Measurements from ENCODE around the gene ABI3BP. TPM values are rescaled to one million over a fixed set of nuclear protein-coding genes. Genes with fewer than 3 reads are reported as not detected.

The ABI3BP gene
- total RNA-seq, 4 donors from 2014 or later = 51.2 to 172 (median 116) TPM

DNA sequence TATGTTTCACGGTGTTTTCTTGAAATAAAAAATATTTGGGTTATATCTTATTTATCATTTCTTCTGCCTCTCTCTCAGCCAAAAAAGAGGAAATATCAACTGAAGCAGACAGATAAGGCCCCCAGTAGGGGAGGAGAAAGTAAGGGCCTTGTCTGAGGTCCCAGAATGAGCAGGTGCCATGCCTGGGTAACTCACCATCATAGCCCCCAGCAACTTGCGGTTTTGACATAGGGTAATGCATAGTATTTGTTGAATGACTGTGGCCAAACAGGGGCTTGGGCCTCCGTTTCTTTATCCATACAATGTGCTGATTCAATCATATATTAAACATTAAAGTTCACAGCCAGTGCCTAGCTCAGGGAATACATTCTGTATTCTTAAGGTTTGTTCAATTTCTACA is 119.6 kb downstream of the ABI3BP start:
- TF ChIP-seq, protein P1, sequence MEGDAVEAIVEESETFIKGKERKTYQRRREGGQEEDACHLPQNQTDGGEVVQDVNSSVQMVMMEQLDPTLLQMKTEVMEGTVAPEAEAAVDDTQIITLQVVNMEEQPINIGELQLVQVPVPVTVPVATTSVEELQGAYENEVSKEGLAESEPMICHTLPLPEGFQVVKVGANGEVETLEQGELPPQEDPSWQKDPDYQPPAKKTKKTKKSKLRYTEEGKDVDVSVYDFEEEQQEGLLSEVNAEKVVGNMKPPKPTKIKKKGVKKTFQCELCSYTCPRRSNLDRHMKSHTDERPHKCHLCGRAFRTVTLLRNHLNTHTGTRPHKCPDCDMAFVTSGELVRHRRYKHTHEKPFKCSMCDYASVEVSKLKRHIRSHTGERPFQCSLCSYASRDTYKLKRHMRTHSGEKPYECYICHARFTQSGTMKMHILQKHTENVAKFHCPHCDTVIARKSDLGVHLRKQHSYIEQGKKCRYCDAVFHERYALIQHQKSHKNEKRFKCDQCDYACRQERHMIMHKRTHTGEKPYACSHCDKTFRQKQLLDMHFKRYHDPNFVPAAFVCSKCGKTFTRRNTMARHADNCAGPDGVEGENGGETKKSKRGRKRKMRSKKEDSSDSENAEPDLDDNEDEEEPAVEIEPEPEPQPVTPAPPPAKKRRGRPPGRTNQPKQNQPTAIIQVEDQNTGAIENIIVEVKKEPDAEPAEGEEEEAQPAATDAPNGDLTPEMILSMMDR (IDR thresholded peaks at IDR 0.05; ENCODE audit: low read depth) = no peak

DNA sequence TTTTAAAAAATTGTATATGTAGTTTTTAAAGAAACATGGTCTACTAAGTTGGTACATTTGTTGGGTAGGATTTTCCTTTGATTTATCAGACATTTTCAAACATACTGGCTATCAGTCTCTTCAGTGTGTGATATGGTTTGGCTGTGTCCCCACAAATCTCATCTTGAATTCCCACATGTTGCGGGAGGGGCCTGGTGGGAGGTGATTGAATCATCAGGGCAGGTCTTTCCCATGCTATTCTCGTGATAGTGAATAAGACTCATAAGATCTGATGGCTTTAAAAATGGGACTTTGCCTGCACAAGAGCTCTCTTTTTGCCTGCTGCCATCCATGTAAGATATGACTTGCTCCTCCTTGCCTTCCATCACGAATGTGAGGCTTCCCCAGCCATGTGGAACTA is 121.9 kb downstream of the ABI3BP start:
- TF ChIP-seq, protein P1 (IDR thresholded peaks at IDR 0.05; ENCODE audit: low read depth) = no peak

DNA sequence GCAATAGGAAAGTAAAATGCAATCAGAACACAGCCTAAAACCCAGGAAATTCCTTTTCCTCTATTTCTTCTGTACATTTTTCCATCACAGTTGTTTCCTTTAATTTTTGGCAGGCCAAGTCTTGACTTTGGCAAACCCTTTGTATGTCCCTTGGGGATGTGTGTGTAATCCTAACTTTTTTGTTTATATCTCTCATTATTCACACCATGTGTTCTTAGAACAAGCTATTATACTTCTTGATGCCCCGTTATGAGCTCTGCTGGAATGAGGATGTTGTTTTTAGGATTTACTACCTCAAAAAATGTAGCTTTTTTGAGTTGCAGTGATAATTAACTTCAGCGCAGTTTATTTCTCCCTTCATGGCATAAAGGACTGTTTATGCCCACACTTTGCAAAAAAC is 123.4 kb downstream of the ABI3BP start:
- TF ChIP-seq, protein P1 (IDR thresholded peaks at IDR 0.05; ENCODE audit: low read depth) = no peak

DNA sequence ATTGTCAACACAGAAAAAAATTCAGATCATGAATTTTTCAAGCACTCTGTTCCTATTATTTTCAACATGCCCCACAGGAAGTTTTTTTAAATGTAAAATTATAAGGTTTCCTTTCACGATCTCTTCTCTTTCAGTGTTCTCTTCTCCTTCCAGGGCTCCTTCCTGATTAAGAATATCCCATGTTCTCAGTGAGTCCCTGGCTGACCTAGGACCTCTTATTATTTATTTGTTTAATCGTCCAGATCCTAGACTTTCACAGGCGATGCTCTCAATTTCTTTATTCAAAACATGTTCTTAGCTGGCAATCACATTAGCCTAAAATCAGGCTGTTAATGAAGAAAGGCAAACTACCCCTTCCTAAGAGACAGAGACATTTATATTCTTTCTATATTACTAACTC is 124.3 kb downstream of the ABI3BP start:
- TF ChIP-seq, protein P1 (IDR thresholded peaks at IDR 0.05; ENCODE audit: low read depth) = no peak

DNA sequence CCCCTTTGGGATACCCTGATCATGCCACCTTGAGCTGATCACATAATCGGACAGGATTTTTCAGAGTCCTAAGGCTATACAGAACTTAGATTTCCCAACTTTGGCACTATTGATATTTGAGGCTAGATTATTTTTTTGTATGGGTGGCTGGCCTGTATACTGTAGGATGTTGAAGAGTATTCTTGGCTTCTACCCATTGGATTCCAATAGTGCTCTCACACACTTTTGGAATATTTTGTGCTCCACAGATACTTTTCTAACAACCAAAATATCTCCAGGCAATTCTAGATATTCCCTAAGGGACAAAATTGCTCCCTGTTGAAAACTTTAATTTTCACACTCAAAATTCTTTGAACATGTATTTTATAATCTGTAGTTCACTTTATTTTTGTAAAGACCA is 125.1 kb downstream of the ABI3BP start:
- TF ChIP-seq, protein P1 (IDR thresholded peaks at IDR 0.05; ENCODE audit: low read depth) = no peak

DNA sequence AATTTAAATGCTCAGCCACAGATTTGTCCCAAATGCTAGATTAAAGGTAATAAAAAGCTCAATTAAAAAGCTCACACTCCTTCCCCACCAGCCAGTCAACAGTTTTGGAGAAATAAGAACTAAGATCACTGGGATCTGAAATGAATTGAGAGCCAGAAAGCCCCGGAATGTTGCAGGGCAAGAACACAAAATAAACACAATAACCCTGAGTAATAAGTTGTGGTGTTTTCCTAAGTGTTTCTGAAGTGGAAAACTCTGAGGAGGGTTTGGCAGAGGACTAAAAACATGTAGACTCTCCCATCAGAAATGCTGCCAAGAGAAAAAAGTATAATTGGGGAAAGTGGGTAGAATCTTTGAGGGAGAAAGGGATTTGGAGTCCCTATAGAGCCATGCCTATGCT is 127.8 kb downstream of the ABI3BP start:
- TF ChIP-seq, protein P1 (IDR thresholded peaks at IDR 0.05; ENCODE audit: low read depth) = no peak

DNA sequence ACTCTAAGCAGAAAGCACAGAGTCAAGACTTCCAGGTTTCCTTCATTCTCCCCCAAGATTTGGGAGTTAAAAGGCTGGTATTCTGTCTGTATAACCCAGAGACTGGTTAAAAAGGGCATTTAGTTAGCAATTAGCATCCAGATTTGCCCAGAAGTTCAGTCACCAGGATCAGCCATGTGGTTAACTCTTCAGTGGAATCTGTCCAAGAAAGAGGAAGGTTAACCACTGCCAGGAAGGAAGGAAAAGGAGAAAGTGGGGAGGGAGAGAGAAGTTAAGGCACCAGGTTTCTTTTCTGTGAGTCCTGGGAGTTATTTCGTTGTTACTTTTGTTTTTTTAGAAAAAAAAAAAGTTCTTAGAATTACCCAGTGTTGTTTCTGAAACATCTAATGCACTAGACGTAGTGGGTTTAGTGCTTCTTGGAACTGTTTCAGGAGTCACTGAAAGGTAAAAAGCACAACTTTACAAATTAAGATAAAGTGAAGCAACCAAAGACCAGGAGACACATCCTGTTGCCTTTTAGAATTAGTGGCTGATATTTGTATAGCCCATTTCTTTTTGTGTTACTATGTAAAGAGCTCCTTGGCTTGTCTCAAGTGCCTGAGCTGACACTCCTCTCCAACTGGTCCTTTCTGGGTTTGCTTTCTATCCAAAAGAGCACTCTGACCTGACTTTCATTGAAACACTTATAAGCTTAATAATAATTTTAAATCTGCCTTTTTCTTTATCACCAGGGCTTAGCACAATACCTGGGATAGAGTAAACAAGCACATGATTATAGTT is 128.6 kb downstream of the ABI3BP start:
- TF ChIP-seq, protein P1 (IDR thresholded peaks at IDR 0.05; ENCODE audit: low read depth) = no peak

Data from subcutaneous adipose tissue (tissue), 4 donors.